HUES48 (cell line): Measurements from ENCODE around the gene MSH3.
"Not testable (repeated sequence)": the region's sequence is repeated elsewhere in the genome, so short reads cannot be mapped to it uniquely, and the experiment has no call there.

ENCODE experiments used
- H3K27ac ChIP-seq: one replicate; pipeline ENCODE4 v1.7.0; 2013; ENCODE audit warnings: low read depth, low read length, inconsistent platforms
- H3K27me3 ChIP-seq: 2 replicates; pipeline ENCODE4 v1.6.1; 2013; ENCODE audit warnings: mild to moderate bottlenecking, low read length; ENCODE audit not compliant: control insufficient read depth, insufficient read depth
- H3K36me3 ChIP-seq: 2 replicates; pipeline ENCODE4 v1.6.1; 2013; ENCODE audit warnings: low read length; ENCODE audit not compliant: control insufficient read depth, insufficient read depth
- H3K4me1 ChIP-seq: 2 replicates; pipeline ENCODE4 v1.6.1; 2013; ENCODE audit warnings: mild to moderate bottlenecking, low read length; ENCODE audit not compliant: control insufficient read depth, insufficient read depth
- H3K4me3 ChIP-seq: 2 replicates; pipeline ENCODE4 v1.5.1; 2013; ENCODE audit warnings: mild to moderate bottlenecking, low read depth, low read length
- H3K9ac ChIP-seq: 2 replicates; pipeline ENCODE4 v1.6.1; 2013; ENCODE audit warnings: mild to moderate bottlenecking, low read depth, low read length, moderate library complexity
- H3K9me3 ChIP-seq: 2 replicates; pipeline ENCODE4 v1.6.1; 2013; ENCODE audit warnings: low read length; ENCODE audit not compliant: control insufficient read depth, insufficient read depth

Gene MSH3

DNA sequence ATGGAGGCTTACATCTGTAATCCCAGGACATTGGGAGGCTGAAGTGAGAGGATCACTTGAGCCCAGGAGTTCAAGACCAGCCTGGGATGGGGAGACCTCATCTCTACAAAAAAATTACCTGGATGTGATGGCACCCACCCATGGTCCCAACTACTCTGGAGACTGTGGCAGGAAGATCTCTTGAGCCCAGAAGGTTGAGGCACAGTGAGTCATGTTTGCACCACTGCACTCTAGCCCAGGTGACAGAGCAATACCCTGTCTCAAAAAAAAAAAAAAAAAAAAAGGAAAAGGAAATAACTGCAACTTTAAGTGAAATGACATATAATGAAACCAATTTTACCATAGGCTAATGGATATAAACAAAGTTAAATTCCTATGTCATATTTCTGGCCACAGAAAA is 152.5 kb downstream of the MSH3 start:
- Histone ChIP-seq H3K27me3 (no peaks in the 10 kb centered on the region), H3K9ac (no peak overlapping the region), H3K4me3 (no peak overlapping the region), H3K4me1 (no peaks in the 10 kb centered on the region), H3K27ac (no peak overlapping the region), H3K36me3 (no peaks in the 10 kb centered on the region), H3K9me3 (no peaks in the 10 kb centered on the region)

DNA sequence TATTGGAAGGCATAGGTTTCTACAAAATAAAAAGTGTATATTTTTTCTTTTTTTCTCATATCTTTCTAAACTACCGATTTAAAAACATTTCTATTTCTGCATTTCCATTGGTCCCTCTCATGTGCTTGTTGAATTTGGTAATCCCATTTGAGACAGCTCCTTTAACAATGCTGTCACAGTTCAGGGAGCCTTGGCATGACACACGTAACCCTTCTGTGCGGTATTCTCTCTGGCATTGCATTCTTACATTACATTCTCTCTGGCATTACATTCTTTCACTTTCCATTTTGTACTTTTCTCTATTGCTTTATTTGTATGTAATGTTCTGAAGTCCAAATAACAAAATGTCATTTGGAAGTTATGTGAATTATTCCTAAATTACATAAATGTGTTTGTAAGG is 155.0 kb downstream of the MSH3 start:
- no peak overlapping the region for H3K9ac ChIP-seq
- H3K27me3 ChIP-seq: no peaks in the 10 kb centered on the region
- H3K9me3 ChIP-seq: no peaks in the 10 kb centered on the region
- H3K36me3 ChIP-seq: peaks cover 5% of the 10 kb centered on the region
- no peak overlapping the region for H3K27ac ChIP-seq
- no peak overlapping the region for H3K4me3 ChIP-seq
- H3K4me1 ChIP-seq: no peaks in the 10 kb centered on the region

DNA sequence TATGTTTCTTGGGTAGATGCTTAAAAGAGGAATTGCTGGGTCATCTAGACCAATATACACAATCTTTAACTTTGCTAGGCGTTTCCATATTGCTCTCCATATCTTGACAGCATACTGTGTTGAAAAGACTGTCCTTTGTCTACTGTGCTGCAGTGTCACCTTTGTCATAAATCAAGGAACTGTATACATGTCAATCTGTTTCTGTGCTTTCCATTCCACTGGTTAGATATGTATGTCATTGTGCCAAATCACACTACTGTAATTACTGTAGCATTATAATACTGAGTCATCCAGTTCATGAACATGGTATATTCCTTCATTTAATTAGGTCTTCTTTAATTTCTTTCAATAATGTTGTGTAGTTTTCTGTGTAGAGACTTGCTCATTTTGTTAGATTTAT is 156.0 kb downstream of the MSH3 start:
- Histone ChIP-seq H3K9ac (no peak overlapping the region), H3K4me1 (no peaks in the 10 kb centered on the region), H3K9me3 (no peaks in the 10 kb centered on the region), H3K27ac (no peak overlapping the region), H3K36me3 (peaks cover 10% of the 10 kb centered on the region), H3K27me3 (no peaks in the 10 kb centered on the region), H3K4me3 (no peak overlapping the region)

DNA sequence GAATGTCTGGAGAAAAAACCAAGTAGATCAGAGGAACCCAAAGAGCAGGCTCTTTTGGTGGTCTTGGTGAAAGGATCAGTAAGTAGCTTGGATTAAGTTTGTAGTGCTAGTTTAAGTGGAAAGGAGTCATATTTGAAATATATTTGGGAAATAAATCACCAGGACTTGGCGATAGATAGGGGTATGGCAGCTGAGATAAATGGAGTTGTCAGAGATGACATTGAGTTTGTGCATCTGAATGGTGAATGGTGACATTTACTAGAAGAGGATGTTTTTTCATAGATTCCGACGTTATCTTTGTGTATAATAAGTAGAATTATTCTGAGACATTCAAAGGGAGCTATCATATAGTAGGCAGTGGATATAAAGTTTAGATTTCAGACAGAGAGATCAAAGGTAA is 162.1 kb downstream of the MSH3 start:
- Histone ChIP-seq H3K27me3 (no peaks in the 10 kb centered on the region), H3K4me3 (no peak overlapping the region), H3K27ac (no peak overlapping the region), H3K9me3 (no peaks in the 10 kb centered on the region), H3K9ac (no peak overlapping the region), H3K4me1 (no peaks in the 10 kb centered on the region), H3K36me3 (peaks cover 10% of the 10 kb centered on the region)

DNA sequence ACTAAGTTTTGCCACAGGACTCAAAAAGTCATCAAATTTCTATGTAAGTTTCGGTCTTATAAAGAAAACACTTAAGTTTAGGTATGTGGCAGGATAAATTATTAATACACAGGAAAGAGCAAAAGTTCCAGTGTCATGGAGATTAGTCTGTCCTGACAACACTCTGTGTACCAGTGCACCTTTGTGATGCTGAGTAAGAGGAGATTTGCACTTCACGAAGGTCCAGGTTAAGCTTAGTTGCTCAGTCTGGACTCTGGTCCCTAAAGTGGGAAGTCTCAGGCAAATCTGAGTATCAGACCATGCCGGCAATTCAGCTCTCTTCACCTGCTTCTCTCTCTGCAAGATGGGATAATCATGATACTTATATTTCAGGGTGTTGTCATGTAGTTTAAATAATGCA is 166.2 kb downstream of the MSH3 start:
- Histone ChIP-seq H3K9me3 (peaks cover 14% of the 10 kb centered on the region), H3K27ac (no peak overlapping the region), H3K27me3 (no peaks in the 10 kb centered on the region), H3K36me3 (no peaks in the 10 kb centered on the region), H3K9ac (no peak overlapping the region), H3K4me3 (no peak overlapping the region), H3K4me1 (no peaks in the 10 kb centered on the region)

DNA sequence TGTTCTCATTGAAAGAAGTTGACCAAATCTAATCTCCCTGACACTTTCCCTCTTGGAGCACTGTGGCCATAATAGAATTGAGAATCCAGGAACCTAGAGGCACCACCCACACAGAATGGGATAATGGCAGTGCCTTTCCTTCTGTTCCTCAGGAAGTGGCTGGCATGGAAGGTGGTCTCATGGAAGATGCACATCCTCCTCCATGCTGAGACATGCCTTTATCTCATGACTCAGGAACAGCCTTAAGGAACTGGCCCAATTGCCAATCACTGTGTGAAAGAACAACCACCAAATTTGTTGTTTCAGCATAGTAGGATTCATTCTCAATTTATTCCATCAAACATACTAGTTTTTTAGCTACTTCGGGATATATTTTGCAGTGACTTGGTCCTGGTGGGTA is 168.2 kb downstream of the MSH3 start:
- Histone ChIP-seq H3K4me3 (no peak overlapping the region), H3K4me1 (peaks cover 3% of the 10 kb centered on the region; the same call in 1 of the 2 replicates), H3K36me3 (no peaks in the 10 kb centered on the region), H3K27ac (no peak overlapping the region), H3K9me3 (peaks cover 14% of the 10 kb centered on the region), H3K9ac (no peak overlapping the region), H3K27me3 (no peaks in the 10 kb centered on the region)

- not testable (repeated sequence) for H3K27ac ChIP-seq, H3K36me3 ChIP-seq, H3K9ac ChIP-seq, H3K4me1 ChIP-seq, H3K27me3 ChIP-seq, H3K4me3 ChIP-seq
- H3K9me3 ChIP-seq: peaks cover 25% of the 10 kb centered on the region
These were observed 169.7 kb downstream of the MSH3 start for GRCh38 chr5:80824159-80824558.

- H3K27me3 ChIP-seq: no peaks in the 10 kb centered on the region
- no peaks in the 10 kb centered on the region for H3K36me3 ChIP-seq
- H3K9me3 ChIP-seq: peaks cover 28% of the 10 kb centered on the region
- H3K27ac ChIP-seq: no peak overlapping the region
- peaks cover 3% of the 10 kb centered on the region; the same call in 1 of the 2 replicates for H3K4me1 ChIP-seq
- H3K9ac ChIP-seq: no peak overlapping the region
- H3K4me3 ChIP-seq: no peak overlapping the region
These were observed 171.5 kb downstream of the MSH3 start for GRCh38 chr5:80825786-80826460.

DNA sequence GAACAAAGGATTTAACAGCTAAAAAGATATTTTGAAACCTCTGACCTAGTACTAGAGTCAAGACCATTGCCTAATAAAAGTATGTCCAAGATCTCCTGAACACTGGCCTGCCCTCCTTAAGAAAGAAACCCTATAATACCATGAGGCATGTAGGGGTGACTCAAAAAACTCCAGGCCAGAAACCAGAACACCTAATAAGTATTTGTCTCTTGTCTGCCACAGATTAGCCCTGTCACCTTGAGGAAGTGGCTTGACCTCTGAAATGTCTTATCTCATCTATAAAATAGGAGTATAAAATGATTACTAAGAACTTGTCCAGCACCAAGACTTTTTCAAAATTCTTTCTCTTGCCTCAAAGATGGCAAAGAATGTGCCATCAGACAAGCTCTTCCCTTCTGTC is 180.3 kb downstream of the MSH3 start:
- H3K27me3 ChIP-seq: no peaks in the 10 kb centered on the region
- H3K4me3 ChIP-seq: no peak overlapping the region
- no peak overlapping the region for H3K27ac ChIP-seq
- no peaks in the 10 kb centered on the region for H3K9me3 ChIP-seq
- H3K4me1 ChIP-seq: no peaks in the 10 kb centered on the region
- no peak overlapping the region for H3K9ac ChIP-seq
- H3K36me3 ChIP-seq: no peaks in the 10 kb centered on the region

DNA sequence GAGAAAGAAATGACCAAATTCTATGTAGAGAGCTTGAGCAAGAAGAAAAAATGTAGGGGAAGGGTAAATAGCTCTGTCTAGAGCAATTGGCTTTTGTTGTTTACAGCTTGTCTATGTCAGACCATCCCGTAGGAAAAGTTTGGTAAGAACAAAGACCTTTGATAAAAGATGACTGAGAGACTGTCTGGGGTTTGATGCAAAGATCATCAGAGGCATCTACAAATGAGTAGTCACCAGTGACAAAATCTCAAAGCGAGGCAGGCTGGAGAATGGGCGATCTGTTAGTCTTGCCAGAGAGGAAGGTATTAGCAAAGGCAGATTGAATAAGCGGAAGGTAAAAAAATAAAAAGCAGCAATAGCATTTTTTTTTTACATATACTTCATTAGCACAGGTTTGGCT is 180.7 kb downstream of the MSH3 start:
- H3K36me3 ChIP-seq: no peaks in the 10 kb centered on the region
- H3K4me1 ChIP-seq: no peaks in the 10 kb centered on the region
- no peaks in the 10 kb centered on the region for H3K9me3 ChIP-seq
- no peak overlapping the region for H3K4me3 ChIP-seq
- H3K9ac ChIP-seq: no peak overlapping the region
- H3K27ac ChIP-seq: no peak overlapping the region
- H3K27me3 ChIP-seq: no peaks in the 10 kb centered on the region

- Histone ChIP-seq H3K9me3 (no peaks in the 10 kb centered on the region), H3K36me3 (no peaks in the 10 kb centered on the region), H3K4me3 (no peak overlapping the region), H3K27ac (no peak overlapping the region), H3K27me3 (no peaks in the 10 kb centered on the region), H3K9ac (no peak overlapping the region), H3K4me1 (no peaks in the 10 kb centered on the region)
These were observed 183.2 kb downstream of the MSH3 start for GRCh38 chr5:80837679-80838078.
